ENCODE data around the gene OPCML.

Gene OPCML

GRCh38 chr11:133072858-133073582 lies 459.3 kb downstream of the OPCML start:
- no peak overlapping the region for H3K27ac ChIP-seq
- no peak for DNase-seq (ENCODE audit: low spot score)
- ChIA-PET CTCF (interaction anchor here (1.2 kb wide), 1 partner anchor 762 kb away, joined by 3 read pairs; no protein-coding TSS in a partner anchor), POLR2A (ENCODE audit: low non-redundant PET) (no interaction called here)
- no peak for TF ChIP-seq CTCF (conservative IDR thresholded peaks at IDR 0.05; ENCODE audit: low read depth)

- CTCF ChIA-PET, result no interaction called here
- TF ChIP-seq CTCF (conservative IDR thresholded peaks at IDR 0.05; ENCODE audit: low read depth), result no peak
- no peak overlapping the region for H3K27ac ChIP-seq
- POLR2A ChIA-PET (ENCODE audit: low non-redundant PET), result no interaction called here
- DNase-seq (ENCODE audit: low spot score), result no peak
These were observed 459.9 kb downstream of the OPCML start for GRCh38 chr11:133072378-133072777.

- CTCF ChIA-PET, result no interaction called here
- no peak overlapping the region for H3K27ac ChIP-seq
- TF ChIP-seq CTCF (conservative IDR thresholded peaks at IDR 0.05; ENCODE audit: low read depth), result no peak
- POLR2A ChIA-PET (ENCODE audit: low non-redundant PET), result no interaction called here
- no peak for DNase-seq (ENCODE audit: low spot score)
These were observed 461.5 kb downstream of the OPCML start for GRCh38 chr11:133070791-133071190.

GRCh38 chr11:133070021-133070713 lies 462.1 kb downstream of the OPCML start:
- CTCF ChIA-PET, result interaction anchor here (0.5 to 1.0 kb wide), 2 partner anchors 8 to 10 kb away, joined by 3 to 5 read pairs; no protein-coding TSS in a partner anchor

GRCh38 chr11:133065847-133066485 lies 466.3 kb downstream of the OPCML start:
- DNase-seq (ENCODE audit: low spot score), result no peak
- TF ChIP-seq CTCF (conservative IDR thresholded peaks at IDR 0.05; ENCODE audit: low read depth), result no peak
- POLR2A ChIA-PET (ENCODE audit: low non-redundant PET), result no interaction called here
- CTCF ChIA-PET, result no interaction called here
- H3K27ac ChIP-seq, result no peak overlapping the region

More at GRCh38 chr11:133070021-133070713, 462.1 kb downstream of the OPCML start:
- TF ChIP-seq CTCF (conservative IDR thresholded peaks at IDR 0.05; ENCODE audit: low read depth), result no peak
- H3K27ac ChIP-seq, result no peak overlapping the region
- POLR2A ChIA-PET (ENCODE audit: low non-redundant PET), result no interaction called here
- no peak for DNase-seq (ENCODE audit: low spot score)

- no peak overlapping the region for H3K27ac ChIP-seq
- TF ChIP-seq CTCF (conservative IDR thresholded peaks at IDR 0.05; ENCODE audit: low read depth), result no peak
- CTCF ChIA-PET, result no interaction called here
- POLR2A ChIA-PET (ENCODE audit: low non-redundant PET), result no interaction called here
- no peak for DNase-seq (ENCODE audit: low spot score)
These were observed 467.3 kb downstream of the OPCML start for GRCh38 chr11:133064961-133065360.
